GM12892 (cell line): ENCODE data around the gene POP5.

Source experiments
- POLR2AphosphoS5 ChIP-seq: IDR thresholded peaks from 2 replicates; pipeline ENCODE4 v1.6.1; 2011; ENCODE audit warnings: low read depth, low read length, control low read depth
- TAF1 ChIP-seq: IDR thresholded peaks from 2 replicates; pipeline ENCODE4 v1.6.1; 2011; ENCODE audit warnings: low read depth, mild to moderate bottlenecking, control low read depth, low read length, borderline replicate concordance

- TF ChIP-seq POLR2AphosphoS5: no peak
- no peak for TF ChIP-seq TAF1
These were observed 47.7 kb upstream of the POP5 start for GRCh38 chr12:120628919-120629318.
